ENCODE data around the gene HOXB9.

HOXB9 gene

DNA sequence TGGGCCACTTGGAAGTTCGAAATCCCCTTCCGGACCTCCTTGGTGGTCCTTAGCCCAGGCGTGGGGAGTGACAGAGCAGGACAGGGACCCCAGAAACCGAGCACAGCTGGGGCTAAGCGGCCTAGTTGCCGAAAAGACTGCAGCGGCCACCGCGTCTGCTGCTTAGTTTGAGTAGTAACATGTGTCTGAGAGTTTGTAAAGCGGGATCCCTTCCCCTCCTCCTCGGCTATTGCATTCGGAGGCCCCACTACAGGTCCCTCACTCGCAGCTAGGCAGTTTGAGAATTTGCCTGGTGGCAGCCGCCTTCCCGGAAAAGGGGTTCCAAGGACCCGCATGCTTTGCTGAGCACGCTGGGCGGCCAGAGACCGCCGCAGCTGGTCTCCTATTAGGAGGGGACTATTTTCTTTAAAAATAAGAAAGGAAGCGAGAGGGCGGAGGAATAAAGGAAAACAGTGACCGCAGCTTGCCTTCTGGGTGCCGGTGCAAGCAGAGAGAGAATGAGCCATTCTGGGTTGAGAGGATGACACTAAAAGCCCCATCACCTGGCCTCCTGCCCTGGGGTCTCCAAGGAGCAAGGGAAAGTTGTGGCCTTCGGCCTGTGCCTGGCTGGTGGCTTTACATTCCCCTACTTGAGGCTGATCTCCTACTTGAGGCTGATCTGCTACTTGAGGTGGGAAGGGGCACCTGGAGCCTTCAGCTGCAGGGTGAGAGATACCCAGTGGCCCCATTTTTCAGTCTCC lies 31.4 kb downstream of the HOXB9 start:
- Histone ChIP-seq H3K9me3 (ENCODE audit: control extremely low read depth in 1 of 5, control insufficient read depth in 4 of 5, insufficient read depth in 2 of 5, low read depth in 1 of 5, low read length in 4 of 5) (no peaks in the 10 kb centered on the region), H3K27ac (ENCODE audit: insufficient read depth in 1 of 2, low read depth in 1 of 2, low read length in 2 of 2, poor library complexity in 1 of 2, severe bottlenecking in 2 of 2) (no peak overlapping the region), H3K4me1 (ENCODE audit: control extremely low read depth in 1 of 4, control insufficient read depth in 4 of 4, insufficient read depth in 4 of 4, low read length in 3 of 4) (peaks cover 3 to 77% (median 56%) of the 10 kb centered on the region in 4 experiments), H3K27me3 (replicated peaks in 2 of 5; ENCODE audit: control insufficient read depth in 4 of 5, insufficient read depth in 5 of 5, low read length in 4 of 5) (peaks cover 0 to 38% (median 10%) of the 10 kb centered on the region in 5 experiments), H3K4me3 (ENCODE audit: control insufficient read depth in 1 of 7, extremely low read depth in 1 of 7, insufficient read depth in 4 of 7, low read depth in 2 of 7, low read length in 6 of 7) (peak overlapping the region in 3 of 7 experiments; percentile 43 to 97 (median 90)), H3K36me3 (ENCODE audit: control insufficient read depth in 4 of 4, insufficient read depth in 4 of 4, low read length in 3 of 4) (peaks cover 0 to 3% (median 0%) of the 10 kb centered on the region in 4 experiments)
- ChIA-PET POLR2A (no interaction called here), CTCF (interaction anchor here (0.6 to 4.3 kb wide), 7 partner anchors 18 to 260 kb away, joined by 3 to 31 read pairs (median 4); no protein-coding TSS in a partner anchor)
- 75% methylated on average over 19 of the region's 25 CpGs for WGBS (ENCODE audit: insufficient coverage)
- no peak for DNase-seq

DNA sequence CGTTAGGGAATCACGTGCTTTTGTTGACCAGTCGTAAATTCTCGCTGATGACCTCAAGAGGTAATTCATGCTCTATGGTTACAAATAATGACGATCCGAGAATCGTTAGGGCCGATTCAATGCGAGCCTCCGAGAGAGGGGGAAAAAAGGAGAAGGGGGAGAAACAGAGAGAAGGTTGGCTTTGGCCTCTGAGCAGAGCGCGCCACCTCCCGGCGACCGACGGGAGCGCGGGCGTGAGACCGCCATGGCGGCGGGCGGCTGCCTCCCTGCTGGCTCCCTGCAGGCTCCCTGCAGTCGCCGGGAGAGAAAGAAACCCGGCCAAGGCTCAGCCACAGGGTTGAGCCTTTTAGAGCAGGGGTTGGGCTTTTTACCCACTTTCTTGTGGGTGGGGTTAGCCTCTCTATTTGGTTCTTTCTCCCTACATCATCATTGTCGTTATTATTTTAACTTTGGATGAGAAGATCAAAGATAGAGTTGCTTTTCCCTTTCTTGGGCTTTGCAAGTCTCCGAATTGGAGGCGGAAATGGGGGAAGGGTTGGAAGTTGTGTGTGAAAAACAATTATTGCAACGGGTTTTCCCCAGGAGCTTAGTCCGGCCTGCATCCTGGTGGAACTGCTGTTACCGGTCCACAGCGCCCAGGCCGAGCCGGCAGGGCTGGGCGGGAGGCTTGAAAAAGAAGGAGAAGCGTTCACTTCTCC lies 32.2 kb downstream of the HOXB9 start:
- WGBS (ENCODE audit: insufficient coverage) = 19% methylated on average over 32 of the region's 37 CpGs
- Histone ChIP-seq H3K9me3 (ENCODE audit: control extremely low read depth in 1 of 5, control insufficient read depth in 4 of 5, insufficient read depth in 2 of 5, low read depth in 1 of 5, low read length in 4 of 5) (no peaks in the 10 kb centered on the region), H3K27me3 (replicated peaks in 2 of 5; ENCODE audit: control insufficient read depth in 4 of 5, insufficient read depth in 5 of 5, low read length in 4 of 5) (peaks cover 0 to 32% (median 4%) of the 10 kb centered on the region in 5 experiments), H3K36me3 (ENCODE audit: control insufficient read depth in 4 of 4, insufficient read depth in 4 of 4, low read length in 3 of 4) (peaks cover 0 to 3% (median 0%) of the 10 kb centered on the region in 4 experiments), H3K27ac (ENCODE audit: insufficient read depth in 1 of 2, low read depth in 1 of 2, low read length in 2 of 2, poor library complexity in 1 of 2, severe bottlenecking in 2 of 2) (no peak overlapping the region), H3K4me3 (ENCODE audit: control insufficient read depth in 1 of 7, extremely low read depth in 1 of 7, insufficient read depth in 4 of 7, low read depth in 2 of 7, low read length in 6 of 7) (peak overlapping the region in 6 of 7 experiments; percentile 43 to 97 (median 74)), H3K4me1 (ENCODE audit: control extremely low read depth in 1 of 4, control insufficient read depth in 4 of 4, insufficient read depth in 4 of 4, low read length in 3 of 4) (peaks cover 4 to 83% (median 61%) of the 10 kb centered on the region in 4 experiments)
- ChIA-PET POLR2A (no interaction called here), CTCF (interaction anchor here (0.7 to 4.3 kb wide), 17 partner anchors 19 to 376 kb away, joined by 3 to 31 read pairs (median 7); no protein-coding TSS in a partner anchor)
- peak; percentile 82 to 86 (median 86) for DNase-seq

DNA sequence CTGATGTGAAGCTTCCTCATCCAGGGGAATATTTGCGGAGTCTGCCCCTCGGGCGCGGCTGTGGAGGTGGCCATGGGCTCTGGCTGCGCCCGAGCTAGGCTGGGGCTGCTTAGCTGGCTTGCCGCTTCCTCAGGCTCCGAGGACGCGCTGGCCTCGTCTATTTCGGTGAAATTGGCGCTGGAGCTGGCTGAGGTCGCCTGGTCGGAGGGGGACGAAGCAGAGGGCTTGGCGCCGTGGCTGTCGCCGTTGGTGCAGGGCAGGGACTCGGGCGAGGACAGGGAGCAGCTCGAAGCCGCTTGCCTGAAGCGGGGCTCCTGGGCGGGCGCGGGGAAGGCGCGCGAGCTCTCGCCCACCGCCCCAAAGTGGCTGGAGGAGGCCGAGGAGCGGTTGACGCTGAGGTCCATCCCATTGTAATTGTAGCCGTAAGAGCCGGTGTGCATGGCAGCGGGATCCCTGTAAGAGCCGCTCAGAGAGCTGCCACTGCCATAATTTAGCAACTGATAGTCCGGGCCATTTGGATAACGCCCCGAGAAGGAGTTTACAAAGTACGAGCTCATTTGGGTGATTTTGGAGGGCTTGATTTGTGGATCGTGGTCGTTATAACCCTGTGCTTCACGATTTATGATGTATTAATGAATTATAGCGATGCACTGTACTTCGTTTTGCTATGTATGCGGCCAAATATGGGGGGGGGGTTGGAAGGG lies 32.9 kb downstream of the HOXB9 start, which contains the start of gene HOXB5:
Gene HOXB5 (minus strand): TSS at position 654 of the 704 bp plus-strand sequence. CDS start 97 bp downstream, at position 557.
- Histone ChIP-seq H3K4me3 (ENCODE audit: control insufficient read depth in 1 of 7, extremely low read depth in 1 of 7, insufficient read depth in 4 of 7, low read depth in 2 of 7, low read length in 6 of 7) (peak within 1 kb of the TSS; percentile 57 to 97 (median 75)), H3K4me1 (ENCODE audit: control extremely low read depth in 1 of 4, control insufficient read depth in 4 of 4, insufficient read depth in 4 of 4, low read length in 3 of 4) (peaks cover 9 to 83% (median 63%) of the 10 kb centered on the region in 4 experiments), H3K27me3 (replicated peaks in 2 of 5; ENCODE audit: control insufficient read depth in 4 of 5, insufficient read depth in 5 of 5, low read length in 4 of 5) (peaks cover 0 to 28% (median 2%) of the 10 kb centered on the region in 5 experiments), H3K36me3 (ENCODE audit: control insufficient read depth in 4 of 4, insufficient read depth in 4 of 4, low read length in 3 of 4) (peaks cover 0 to 3% (median 0%) of the 10 kb centered on the region in 4 experiments), H3K9me3 (ENCODE audit: control extremely low read depth in 1 of 5, control insufficient read depth in 4 of 5, insufficient read depth in 2 of 5, low read depth in 1 of 5, low read length in 4 of 5) (no peaks in the 10 kb centered on the region), H3K27ac (ENCODE audit: insufficient read depth in 1 of 2, low read depth in 1 of 2, low read length in 2 of 2, poor library complexity in 1 of 2, severe bottlenecking in 2 of 2) (peak within 1 kb of the TSS in 1 of 2 experiments; percentile 61)
- peak in 2 of 3 donors; percentile 48 to 63 for DNase-seq
- ChIA-PET POLR2A (interaction anchor here (0.7 to 1.2 kb wide), 2 partner anchors 37 to 52 kb away, joined by 3 to 4 read pairs; no protein-coding TSS in a partner anchor), CTCF (interaction anchor here (0.6 to 4.3 kb wide), 32 partner anchors 11 to 567 kb away, joined by 3 to 31 read pairs (median 4); partner anchors contain the start of genes HOXB4 and HOXB6)
- WGBS (ENCODE audit: insufficient coverage) = 0% methylated on average over 43 of the region's 50 CpGs

DNA sequence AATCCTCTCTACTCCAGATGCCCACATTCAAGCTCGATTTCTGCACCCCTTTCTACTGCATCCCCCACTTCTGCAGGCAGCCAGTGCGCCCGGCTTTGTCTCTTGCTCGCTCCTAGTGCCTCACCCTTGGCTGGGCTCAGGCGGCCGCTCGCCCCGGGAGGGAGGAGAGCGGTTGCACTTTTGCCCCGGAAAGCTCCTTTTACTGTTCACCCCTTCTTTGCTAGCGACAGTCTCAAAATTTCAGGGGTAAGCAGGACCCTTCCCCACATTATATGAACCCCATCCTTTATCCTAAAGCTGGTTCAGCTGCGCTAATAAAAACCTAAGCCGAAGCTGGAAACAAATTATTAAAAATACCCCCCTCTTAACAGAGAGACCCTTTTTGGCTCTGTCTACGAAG lies 33.6 kb downstream of the HOXB9 start:
- WGBS (ENCODE audit: insufficient coverage) = 0% methylated on average over 10 of the region's 14 CpGs
- CTCF ChIA-PET = interaction anchor here (0.8 to 4.3 kb wide), 29 partner anchors 12 to 566 kb away, joined by 3 to 31 read pairs (median 5); partner anchors contain the start of genes HOXB4 and HOXB6
- H3K4me1 ChIP-seq (ENCODE audit: control extremely low read depth in 1 of 4, control insufficient read depth in 4 of 4, insufficient read depth in 4 of 4, low read length in 3 of 4) = peaks cover 10 to 84% (median 64%) of the 10 kb centered on the region in 4 experiments
- peaks cover 0 to 3% (median 0%) of the 10 kb centered on the region in 4 experiments for H3K36me3 ChIP-seq (ENCODE audit: control insufficient read depth in 4 of 4, insufficient read depth in 4 of 4, low read length in 3 of 4)
- H3K27me3 ChIP-seq (replicated peaks in 2 of 5; ENCODE audit: control insufficient read depth in 4 of 5, insufficient read depth in 5 of 5, low read length in 4 of 5) = peaks cover 0 to 23% (median 0%) of the 10 kb centered on the region in 5 experiments
- peak overlapping the region; percentile 27 to 97 (median 75) for H3K4me3 ChIP-seq (ENCODE audit: control insufficient read depth in 1 of 7, extremely low read depth in 1 of 7, insufficient read depth in 4 of 7, low read depth in 2 of 7, low read length in 6 of 7)
- no peaks in the 10 kb centered on the region for H3K9me3 ChIP-seq (ENCODE audit: control extremely low read depth in 1 of 5, control insufficient read depth in 4 of 5, insufficient read depth in 2 of 5, low read depth in 1 of 5, low read length in 4 of 5)
- H3K27ac ChIP-seq (ENCODE audit: insufficient read depth in 1 of 2, low read depth in 1 of 2, low read length in 2 of 2, poor library complexity in 1 of 2, severe bottlenecking in 2 of 2) = peak overlapping the region in 1 of 2 experiments; percentile 61
- POLR2A ChIA-PET = interaction anchor here (0.7 to 1.3 kb wide), 4 partner anchors 9 to 201 kb away, joined by 3 to 4 read pairs (median 4); no protein-coding TSS in a partner anchor
- DNase-seq = peak in 1 of 3 donors; percentile 50

DNA sequence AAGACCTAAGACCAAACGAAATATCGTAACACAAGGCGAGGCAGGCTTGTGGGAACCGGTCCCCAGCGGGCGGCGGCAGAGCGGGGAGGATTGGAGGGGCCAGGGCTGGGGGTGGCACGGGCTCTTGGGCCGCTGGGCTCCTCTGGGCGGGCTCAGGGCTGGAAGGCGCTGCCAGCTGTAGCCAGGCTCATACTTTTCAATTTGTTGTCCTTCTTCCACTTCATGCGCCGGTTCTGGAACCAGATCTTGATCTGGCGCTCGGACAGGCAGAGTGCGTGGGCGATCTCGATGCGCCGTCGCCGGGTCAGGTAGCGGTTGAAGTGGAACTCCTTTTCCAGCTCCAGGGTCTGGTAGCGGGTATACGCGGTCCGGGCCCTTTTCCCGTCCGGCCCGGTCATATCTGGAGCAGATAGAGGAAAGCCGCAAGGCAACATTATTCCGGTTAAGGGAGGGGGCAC lies 34.1 kb downstream of the HOXB9 start:
- Histone ChIP-seq H3K4me1 (ENCODE audit: control extremely low read depth in 1 of 4, control insufficient read depth in 4 of 4, insufficient read depth in 4 of 4, low read length in 3 of 4) (peaks cover 13 to 84% (median 64%) of the 10 kb centered on the region in 4 experiments), H3K9me3 (ENCODE audit: control extremely low read depth in 1 of 5, control insufficient read depth in 4 of 5, insufficient read depth in 2 of 5, low read depth in 1 of 5, low read length in 4 of 5) (no peaks in the 10 kb centered on the region), H3K27me3 (replicated peaks in 2 of 5; ENCODE audit: control insufficient read depth in 4 of 5, insufficient read depth in 5 of 5, low read length in 4 of 5) (peaks cover 0 to 19% (median 0%) of the 10 kb centered on the region in 5 experiments), H3K4me3 (ENCODE audit: control insufficient read depth in 1 of 7, extremely low read depth in 1 of 7, insufficient read depth in 4 of 7, low read depth in 2 of 7, low read length in 6 of 7) (peak overlapping the region in 6 of 7 experiments; percentile 4 to 97 (median 76)), H3K36me3 (ENCODE audit: control insufficient read depth in 4 of 4, insufficient read depth in 4 of 4, low read length in 3 of 4) (peaks cover 0 to 3% (median 0%) of the 10 kb centered on the region in 4 experiments), H3K27ac (ENCODE audit: insufficient read depth in 1 of 2, low read depth in 1 of 2, low read length in 2 of 2, poor library complexity in 1 of 2, severe bottlenecking in 2 of 2) (no peak overlapping the region)
- ChIA-PET CTCF (interaction anchor here (0.9 to 4.3 kb wide), 19 partner anchors 13 to 566 kb away, joined by 3 to 31 read pairs (median 6); partner anchors contain the start of genes HOXB4 and HOXB6), POLR2A (interaction anchor here (0.6 to 1.3 kb wide), 4 partner anchors 8 to 256 kb away, joined by 3 to 4 read pairs (median 4); no protein-coding TSS in a partner anchor)
- WGBS (ENCODE audit: insufficient coverage) = 1% methylated on average over 26 of the region's 33 CpGs
- DNase-seq = peak in 1 of 3 donors; percentile 55
